Measurements from ENCODE around the gene PKD2. TPM values are rescaled to one million over a fixed set of nuclear protein-coding genes. Genes with fewer than 3 reads are reported as not detected.

The PKD2 gene
- total RNA-seq, 1 donor from 2014 or later: 40.4 TPM

DNA sequence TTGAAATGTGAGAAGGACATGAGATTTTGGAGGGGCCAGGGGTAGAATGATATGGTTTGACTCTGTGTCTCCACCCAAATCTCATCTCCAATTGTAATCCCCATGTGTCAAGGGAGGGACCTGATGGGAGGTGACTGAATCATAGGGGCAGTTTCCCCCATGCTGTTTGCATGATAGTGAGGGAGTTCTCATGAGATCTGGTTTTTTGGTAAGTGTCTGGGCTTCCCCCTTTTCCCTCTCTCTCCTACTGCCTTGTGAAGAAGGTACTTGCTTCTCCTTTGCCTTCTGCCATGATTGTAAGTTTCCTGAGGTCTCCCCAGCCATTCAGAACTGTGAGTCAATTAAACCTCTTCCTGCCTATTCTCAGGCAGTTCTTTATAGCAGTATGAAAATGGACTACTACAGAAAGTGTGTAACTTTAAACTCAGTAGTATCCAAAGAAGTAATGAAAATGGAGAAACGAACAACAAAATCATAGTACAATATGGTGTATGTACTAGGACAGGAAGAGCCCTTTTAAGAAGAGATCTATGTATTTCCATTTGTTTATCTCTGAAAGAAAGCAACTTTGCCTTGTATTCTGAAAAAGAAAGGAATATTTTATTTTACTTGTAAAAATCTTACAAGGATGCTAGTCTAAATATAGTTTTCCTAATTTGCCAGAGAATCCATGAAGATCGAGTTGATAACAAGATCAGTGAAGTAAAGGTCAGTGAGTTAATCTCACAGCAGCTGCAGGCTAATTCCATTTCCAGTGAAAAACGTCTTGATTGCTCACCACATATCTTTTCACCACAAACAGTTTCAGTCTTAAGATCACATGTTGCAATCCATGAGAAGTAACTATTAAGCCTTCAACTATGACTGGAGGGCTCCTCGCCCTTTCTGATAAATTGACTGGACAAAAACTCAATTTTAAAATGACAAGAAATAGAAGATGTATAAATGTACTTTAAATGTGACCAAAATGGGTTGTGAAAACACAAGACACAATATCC is 20.5 kb downstream of the PKD2 start:
- no peak overlapping the region for H3K27ac Mint-ChIP-seq

DNA sequence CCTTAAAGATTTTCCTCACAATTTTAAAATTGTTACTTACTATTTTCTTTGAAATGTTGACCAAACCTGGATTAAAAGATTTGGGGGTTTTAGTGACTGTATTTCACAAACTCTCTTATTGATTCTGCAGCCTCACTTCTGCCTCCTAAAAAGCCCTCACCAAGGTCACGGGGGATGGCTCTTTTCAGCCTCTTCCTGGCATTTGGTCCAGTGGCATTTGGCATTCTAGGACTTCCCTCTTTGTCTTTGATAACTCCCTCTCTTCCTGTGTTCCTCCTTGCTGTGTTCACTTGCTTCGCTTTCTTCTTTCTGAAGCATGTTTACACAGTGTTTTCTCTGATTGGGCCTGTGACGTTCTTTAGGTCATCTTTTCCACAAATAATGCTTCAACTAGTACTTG is 21.5 kb downstream of the PKD2 start:
- Mint-ChIP-seq H3K9me3 (peaks cover 19% of the 10 kb centered on the region), H3K4me1 (no peaks in the 10 kb centered on the region), H3K27ac (no peak overlapping the region), H3K27me3 (ENCODE audit: insufficient read depth, low read depth) (peaks cover 2% of the 10 kb centered on the region), H3K4me3 (no peak overlapping the region), H3K36me3 (peaks cover 43% of the 10 kb centered on the region)
- Histone ChIP-seq H3K4me1 (no peaks in the 10 kb centered on the region), H2AFZ (replicated peaks) (no peak overlapping the region), H4K20me1 (ENCODE audit: low read depth) (no peaks in the 10 kb centered on the region), H3K4me3 (no peak overlapping the region), H3K79me2 (ENCODE audit: low read depth) (no peaks in the 10 kb centered on the region), H3K9ac (no peak overlapping the region), H3K27ac (no peak overlapping the region), H3K36me3 (peaks cover 20% of the 10 kb centered on the region), H3F3A (ENCODE audit: low read depth) (no peaks in the 10 kb centered on the region), H3K4me2 (no peak overlapping the region), H3K9me3 (ENCODE audit: low read depth) (peaks cover 3% of the 10 kb centered on the region), H3K27me3 (no peaks in the 10 kb centered on the region)
- no peak for DNase-seq (ENCODE audit: low spot score)
- no peak for TF ChIP-seq EZH2phosphoT487 (IDR thresholded peaks at IDR 0.05)
- TF ChIP-seq, protein P1, sequence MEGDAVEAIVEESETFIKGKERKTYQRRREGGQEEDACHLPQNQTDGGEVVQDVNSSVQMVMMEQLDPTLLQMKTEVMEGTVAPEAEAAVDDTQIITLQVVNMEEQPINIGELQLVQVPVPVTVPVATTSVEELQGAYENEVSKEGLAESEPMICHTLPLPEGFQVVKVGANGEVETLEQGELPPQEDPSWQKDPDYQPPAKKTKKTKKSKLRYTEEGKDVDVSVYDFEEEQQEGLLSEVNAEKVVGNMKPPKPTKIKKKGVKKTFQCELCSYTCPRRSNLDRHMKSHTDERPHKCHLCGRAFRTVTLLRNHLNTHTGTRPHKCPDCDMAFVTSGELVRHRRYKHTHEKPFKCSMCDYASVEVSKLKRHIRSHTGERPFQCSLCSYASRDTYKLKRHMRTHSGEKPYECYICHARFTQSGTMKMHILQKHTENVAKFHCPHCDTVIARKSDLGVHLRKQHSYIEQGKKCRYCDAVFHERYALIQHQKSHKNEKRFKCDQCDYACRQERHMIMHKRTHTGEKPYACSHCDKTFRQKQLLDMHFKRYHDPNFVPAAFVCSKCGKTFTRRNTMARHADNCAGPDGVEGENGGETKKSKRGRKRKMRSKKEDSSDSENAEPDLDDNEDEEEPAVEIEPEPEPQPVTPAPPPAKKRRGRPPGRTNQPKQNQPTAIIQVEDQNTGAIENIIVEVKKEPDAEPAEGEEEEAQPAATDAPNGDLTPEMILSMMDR (IDR thresholded peaks at IDR 0.05): no peak
- TF ChIP-seq EZH2 (IDR thresholded peaks at IDR 0.05): no peak

More for the DNA sequence above, 20.5 kb downstream of the PKD2 start:
- H3K9ac ChIP-seq: no peak overlapping the region
- no peak overlapping the region for H3K4me3 Mint-ChIP-seq
- peaks cover 3% of the 10 kb centered on the region for H3K9me3 ChIP-seq (ENCODE audit: low read depth)
- H3K36me3 Mint-ChIP-seq: peaks cover 50% of the 10 kb centered on the region
- H3K4me3 ChIP-seq: no peak overlapping the region
- no peak overlapping the region for H2AFZ ChIP-seq (replicated peaks)
- H3K27ac ChIP-seq: no peak overlapping the region
- no peaks in the 10 kb centered on the region for H3K79me2 ChIP-seq (ENCODE audit: low read depth)
- TF ChIP-seq EZH2phosphoT487 (IDR thresholded peaks at IDR 0.05) (no peak), EZH2 (IDR thresholded peaks at IDR 0.05) (no peak)
- TF ChIP-seq, protein P1 (IDR thresholded peaks at IDR 0.05): no peak
- H3F3A ChIP-seq (ENCODE audit: low read depth): no peaks in the 10 kb centered on the region
- H3K9me3 Mint-ChIP-seq: peaks cover 21% of the 10 kb centered on the region
- H3K4me2 ChIP-seq: no peak overlapping the region
- no peak for DNase-seq (ENCODE audit: low spot score)
- peaks cover 26% of the 10 kb centered on the region for H3K36me3 ChIP-seq
- H3K4me1 Mint-ChIP-seq: no peaks in the 10 kb centered on the region
- no peaks in the 10 kb centered on the region for H3K27me3 ChIP-seq
- H3K4me1 ChIP-seq: no peaks in the 10 kb centered on the region
- no peaks in the 10 kb centered on the region for H3K27me3 Mint-ChIP-seq (ENCODE audit: insufficient read depth, low read depth)
- no peaks in the 10 kb centered on the region for H4K20me1 ChIP-seq (ENCODE audit: low read depth)

DNA sequence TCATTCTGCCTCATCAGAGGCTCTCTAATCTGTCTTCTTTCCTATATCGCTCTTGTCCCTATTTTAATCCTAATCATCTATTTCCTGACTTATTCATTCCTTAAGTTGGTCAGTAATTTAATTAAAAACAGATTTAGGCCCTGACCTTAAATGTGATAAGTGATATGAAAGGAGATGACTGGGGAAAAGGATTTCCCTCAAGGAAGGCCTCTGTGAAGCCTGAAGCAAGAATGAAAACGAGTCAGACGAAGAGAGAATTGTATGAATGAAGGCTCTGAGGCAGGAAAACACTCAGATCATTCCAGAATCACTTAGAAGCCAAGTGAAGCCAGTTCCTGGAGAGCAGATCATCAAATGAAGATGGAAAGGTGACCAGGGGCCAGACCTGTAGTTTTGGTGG is 22.1 kb downstream of the PKD2 start:
- DNase-seq (ENCODE audit: low spot score): no peak
- Histone ChIP-seq H3K4me3 (no peak overlapping the region), H2AFZ (replicated peaks) (no peak overlapping the region), H4K20me1 (ENCODE audit: low read depth) (no peaks in the 10 kb centered on the region), H3K27ac (no peak overlapping the region), H3K4me2 (no peak overlapping the region), H3K9ac (no peak overlapping the region), H3K79me2 (ENCODE audit: low read depth) (no peaks in the 10 kb centered on the region), H3K36me3 (peaks cover 16% of the 10 kb centered on the region), H3K27me3 (no peaks in the 10 kb centered on the region), H3F3A (ENCODE audit: low read depth) (no peaks in the 10 kb centered on the region), H3K9me3 (ENCODE audit: low read depth) (peaks cover 3% of the 10 kb centered on the region), H3K4me1 (no peaks in the 10 kb centered on the region)
- H3K27ac Mint-ChIP-seq: no peak overlapping the region
- TF ChIP-seq EZH2phosphoT487 (IDR thresholded peaks at IDR 0.05): no peak
- no peak for TF ChIP-seq EZH2 (IDR thresholded peaks at IDR 0.05)
- TF ChIP-seq, protein P1 (IDR thresholded peaks at IDR 0.05): no peak
- peaks cover 16% of the 10 kb centered on the region for H3K9me3 Mint-ChIP-seq
- H3K4me1 Mint-ChIP-seq: no peaks in the 10 kb centered on the region
- H3K4me3 Mint-ChIP-seq: no peak overlapping the region
- H3K27me3 Mint-ChIP-seq (ENCODE audit: insufficient read depth, low read depth): peaks cover 2% of the 10 kb centered on the region
- H3K36me3 Mint-ChIP-seq: peaks cover 39% of the 10 kb centered on the region

All from neural progenitor cell (in vitro differentiated cells).